Loucy (cell line): Measurements from ENCODE around the gene AP3D1.

Experiments used
- CTCF ChIP-seq: fragments of 200-600 bp; sonication (generic); conservative IDR thresholded peaks from 2 replicates; pipeline ENCODE4 v1.5.1; 2014; ENCODE audit warnings: mild to moderate bottlenecking, antibody characterized with exemption, low read length
- EZH2phosphoT487 ChIP-seq: fragments of 200-600 bp; IDR thresholded peaks from 2 replicates; pipeline ENCODE4 v1.6.1; 2018; ENCODE audit warnings: antibody characterized with exemption, mild to moderate bottlenecking, moderate library complexity, borderline replicate concordance

GRCh38 chr19:2054763-2055162, 96.6 kb downstream of the AP3D1 start:
- TF ChIP-seq CTCF (no peak), EZH2phosphoT487 (no peak)
